NOMO-1 treated with dmso at 0.1 percent for 144 hours (cell line): ENCODE data around the gene OR2L2.
"Not testable (repeated sequence)": the region's sequence is repeated elsewhere in the genome, so short reads cannot be mapped to it uniquely, and the experiment has no call there.

Experiments used
- DNase-seq: peaks from one replicate; lab custom pipeline; 2025; ENCODE audit not compliant: unreplicated experiment; lab: John Stamatoyannopoulos, UW

OR2L2 gene

GRCh38 chr1:248029770-248030169 lies at the start of gene OR2L2:
TSS of gene OR2L2 (plus strand) at chr1:248030070. CDS start at chr1:248038268, 8,198 bp downstream.
- no peak for DNase-seq

DNA sequence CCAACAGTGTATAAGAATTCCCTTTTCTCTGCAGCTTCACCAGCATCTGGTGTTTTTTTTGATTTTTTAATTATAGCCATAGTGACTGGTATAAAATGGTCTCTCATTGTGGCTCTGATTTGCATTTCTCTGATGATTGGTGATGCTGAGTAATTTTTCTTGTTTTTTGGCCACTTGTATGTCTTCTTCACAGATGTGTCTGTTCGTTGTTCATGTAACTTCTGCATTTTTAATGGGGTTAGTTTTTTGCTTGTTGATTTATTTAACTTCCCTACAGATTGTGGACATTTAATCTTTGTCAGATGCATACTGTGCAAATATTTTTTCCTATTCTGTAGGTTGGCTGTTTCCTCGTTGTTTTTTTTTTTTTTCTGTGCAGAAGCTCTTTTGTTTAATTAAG lies 36.9 kb upstream of the OR2L2 start:
- DNase-seq, result no peak

DNA sequence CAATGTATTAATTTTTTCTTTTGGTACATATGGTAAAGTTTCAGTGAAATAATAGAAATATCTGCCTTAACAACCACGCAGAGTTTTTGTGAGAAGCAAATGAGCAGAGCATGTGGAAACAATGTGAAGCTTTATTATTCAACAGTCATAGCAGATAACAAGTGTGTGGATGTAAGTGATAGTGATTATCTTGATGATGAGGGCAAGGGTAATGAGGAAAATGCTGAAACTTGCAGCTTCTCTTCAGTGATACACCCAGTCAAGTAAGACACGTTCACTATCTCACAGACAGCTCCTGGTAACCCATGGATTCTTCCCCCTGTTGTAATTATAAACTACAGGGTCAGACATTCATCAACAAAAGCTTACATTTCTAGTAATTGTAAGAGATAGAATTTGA lies 31.1 kb upstream of the OR2L2 start:
- DNase-seq, result no peak

DNA sequence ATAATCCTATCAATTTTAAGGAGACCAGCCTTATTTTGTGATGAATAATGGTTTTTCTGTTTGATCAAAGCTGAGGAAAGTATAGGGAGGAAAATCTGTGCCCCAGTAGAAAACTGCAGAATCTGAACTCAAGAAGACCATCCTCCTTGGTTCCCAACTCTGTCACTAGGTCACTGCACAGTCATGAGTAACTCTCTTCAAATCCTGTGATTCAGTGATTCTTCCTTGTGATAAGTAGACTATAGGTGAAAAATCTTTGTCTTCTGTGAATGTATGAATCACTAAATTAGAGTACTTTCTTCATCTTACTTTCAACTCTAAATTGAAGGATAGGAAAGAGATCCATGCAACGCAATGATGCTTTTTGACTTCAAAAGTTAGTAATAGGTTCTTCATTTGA lies 29.7 kb upstream of the OR2L2 start:
- no peak for DNase-seq

DNA sequence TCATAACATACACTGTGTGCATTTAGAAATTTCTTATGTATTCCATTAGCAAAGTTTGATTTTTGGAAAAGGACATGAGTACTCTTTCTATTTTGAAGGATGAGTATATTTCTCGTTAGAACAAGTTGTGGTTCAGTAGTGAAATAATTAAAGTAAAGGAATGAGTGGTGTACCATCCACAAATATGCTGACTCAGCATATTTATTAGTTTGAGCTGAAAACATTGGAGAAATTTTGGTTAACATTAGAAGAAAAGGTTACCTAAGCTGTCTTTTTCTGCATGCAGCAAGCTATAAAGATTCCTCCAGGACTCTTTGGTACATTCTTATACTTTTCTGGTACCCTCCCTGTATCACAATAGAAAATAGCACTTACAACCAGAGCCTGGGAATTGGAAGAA lies 22.1 kb upstream of the OR2L2 start:
- DNase-seq, result no peak

DNA sequence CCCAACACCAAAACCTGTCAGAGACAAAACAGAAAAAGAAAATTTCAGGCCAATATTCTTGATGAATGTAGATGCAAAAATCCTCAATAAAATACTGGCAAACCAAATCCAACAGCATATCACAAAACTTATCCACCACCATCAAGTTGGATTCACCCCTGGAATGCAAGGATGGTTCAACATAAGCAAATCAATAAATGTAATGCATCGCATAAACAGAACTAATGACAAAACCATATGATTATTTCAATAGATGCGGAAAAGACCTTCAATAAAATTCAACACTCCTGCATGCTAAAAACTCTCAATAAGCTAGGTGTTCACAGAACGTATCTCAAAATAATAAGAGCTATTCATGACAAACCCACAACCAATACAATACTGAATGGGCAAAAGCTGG lies 20.2 kb upstream of the OR2L2 start:
- DNase-seq, result no peak

DNA sequence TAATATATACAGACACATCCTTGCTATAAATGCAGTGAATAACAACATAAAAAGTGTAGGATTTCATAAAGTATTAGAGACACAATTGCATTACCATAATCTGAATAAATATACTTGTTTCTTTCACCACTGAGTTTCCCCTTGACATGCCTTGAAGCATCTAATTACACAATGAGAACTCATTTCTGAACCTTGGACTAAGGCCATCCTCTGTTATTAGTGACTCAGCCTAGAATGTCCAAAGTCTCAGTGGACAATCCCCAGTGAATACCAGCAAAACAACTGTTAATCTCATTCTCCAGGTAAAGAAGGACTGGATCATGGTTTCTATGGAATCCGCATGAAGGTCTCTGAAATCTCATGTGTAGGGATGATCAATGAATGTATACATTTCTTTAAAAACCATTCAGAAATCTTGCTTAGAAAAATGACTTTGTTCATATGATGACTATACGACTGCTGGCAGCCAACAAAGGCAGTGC lies 16.6 kb upstream of the OR2L2 start, which contains the start of gene OR2L5:
Gene OR2L5, plus strand, starts transcription at position 432 of the 482 bp plus-strand sequence. CDS start 8,288 bp downstream, outside the sequence.
- DNase-seq, result no peak

- no peak for DNase-seq
Measured at GRCh38 chr1:248015803-248016202, 14.1 kb upstream of the OR2L2 start.

GRCh38 chr1:248045209-248045608 lies 15.3 kb downstream of the OR2L2 start:
- no peak for DNase-seq

GRCh38 chr1:248046536-248046935 lies 16.7 kb downstream of the OR2L2 start, which contains the start of gene OR2L3:
TSS of gene OR2L3 (plus strand) at chr1:248046836. CDS start at chr1:248060682, 13,846 bp downstream.
- no peak for DNase-seq

- no peak for DNase-seq
Measured at GRCh38 chr1:248047008-248047407, 17.1 kb downstream of the OR2L2 start.

GRCh38 chr1:248054671-248055070 lies 24.8 kb downstream of the OR2L2 start:
- DNase-seq, result no peak

- DNase-seq, result no peak
Measured at GRCh38 chr1:248055261-248055660, 25.4 kb downstream of the OR2L2 start.

DNA sequence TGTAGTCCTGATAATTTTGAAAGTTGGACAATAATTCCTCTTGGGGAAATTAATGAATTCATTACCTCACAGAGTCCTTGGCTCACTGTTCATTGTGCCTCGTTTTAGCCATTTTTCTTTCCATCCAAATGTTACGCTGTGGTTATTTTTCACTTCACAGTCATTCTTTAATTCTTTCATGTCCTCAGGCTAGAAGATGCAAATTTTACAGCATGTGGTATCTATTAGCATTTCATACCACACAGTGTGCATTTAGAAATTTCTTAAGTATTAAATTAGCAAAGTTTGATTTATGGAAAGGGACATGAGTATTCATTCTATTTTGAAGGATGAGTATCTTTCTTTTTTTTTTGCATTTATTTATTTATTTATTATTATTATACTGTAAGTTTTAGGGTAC lies 35.2 kb downstream of the OR2L2 start:
- no peak for DNase-seq

DNA sequence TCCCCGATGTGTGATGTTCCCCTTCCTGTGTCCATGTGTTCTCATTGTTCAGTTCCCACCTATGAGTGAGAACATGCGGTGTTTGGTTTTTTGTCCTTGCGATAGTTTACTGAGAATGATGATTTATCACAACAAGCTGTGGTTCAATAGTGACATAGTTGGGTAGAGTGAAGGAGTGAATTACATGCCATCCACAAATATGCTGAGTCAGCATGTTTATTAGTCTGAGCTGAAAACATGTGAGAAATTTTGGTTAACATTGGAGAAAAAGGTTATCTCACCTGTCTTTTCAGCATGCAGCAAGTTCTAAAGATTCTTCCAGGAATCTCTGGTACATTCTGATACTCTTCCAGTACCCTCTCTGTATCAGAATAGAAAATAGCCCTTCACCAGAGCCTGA lies 35.7 kb downstream of the OR2L2 start:
- DNase-seq, result no peak

DNA sequence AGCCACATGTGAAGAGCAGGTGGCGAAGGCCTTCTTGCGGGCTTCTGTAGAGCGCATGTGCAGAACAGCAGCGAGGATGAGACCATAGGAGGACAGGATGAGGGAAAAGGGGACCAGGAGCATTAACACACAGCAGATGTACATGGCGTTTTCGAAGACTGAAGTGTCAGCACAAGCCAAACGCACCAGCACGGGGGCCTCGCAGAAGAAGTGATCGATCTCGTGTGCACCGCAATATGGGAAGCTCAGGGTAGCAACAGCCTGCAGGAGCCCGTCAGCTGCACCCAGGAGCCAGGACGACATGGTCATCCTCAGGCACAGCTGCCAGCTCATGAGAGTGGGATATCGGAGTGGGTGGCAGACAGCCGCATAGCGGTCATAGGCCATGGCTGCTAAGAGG lies 54.0 kb downstream of the OR2L2 start:
- DNase-seq, result not testable (repeated sequence)
